Mesodermal cell (in vitro differentiated cells): ENCODE results near the gene CLN3.
"Not testable (repeated sequence)": the region's sequence is repeated elsewhere in the genome, so short reads cannot be mapped to it uniquely, and the experiment has no call there.

Experiments used
- H3K27ac ChIP-seq: 2 replicates; pipeline ENCODE4 v1.7.0; 2013; ENCODE audit warnings: mild to moderate bottlenecking, low read depth, low read length, moderate library complexity; ENCODE audit not compliant: severe bottlenecking
- H3K36me3 ChIP-seq: 2 replicates; pipeline ENCODE4 v1.7.1; 2013; ENCODE audit warnings: mild to moderate bottlenecking, low read length, moderate library complexity; ENCODE audit not compliant: control insufficient read depth, insufficient read depth
- H3K4me1 ChIP-seq: one replicate; pipeline ENCODE4 v1.7.1; 2013; ENCODE audit warnings: mild to moderate bottlenecking, low read length; ENCODE audit not compliant: insufficient read depth, control insufficient read depth, poor library complexity, severe bottlenecking
- H3K4me3 ChIP-seq: 2 replicates; pipeline ENCODE4 v1.7.0; 2013; ENCODE audit warnings: low read length, control low read depth, mild to moderate bottlenecking; ENCODE audit not compliant: insufficient read depth, poor library complexity, severe bottlenecking; ENCODE audit errors: extremely low read depth
- H3K9me3 ChIP-seq: 2 replicates; pipeline ENCODE4 v1.7.1; 2013; ENCODE audit warnings: mild to moderate bottlenecking, low read length, moderate library complexity; ENCODE audit not compliant: control insufficient read depth
- WGBS, 2 experiments: methylation state at CpG; one replicate each; pipeline ENCODE4 v1.1.5; 2013; ENCODE audit warnings: missing lambda C conversion rate in 2 of 2; ENCODE audit not compliant: insufficient coverage in 2 of 2; 5-methylcytosine and 5-hydroxymethylcytosine counted together

The CLN3 gene

GRCh38 chr16:28435340-28435739 is 56.5 kb downstream of the CLN3 start:
- not testable (repeated sequence) for H3K9me3 ChIP-seq, H3K27ac ChIP-seq, H3K36me3 ChIP-seq, H3K4me3 ChIP-seq, H3K4me1 ChIP-seq
- no CpG with 5 or more reads among the region's 29 CpGs for WGBS, 2 experiments
